HEK293T (cell line): ENCODE data around the gene DENND4C.

Experiments
- FOXK2 ChIP-seq: fragments of 450-650 bp; IDR thresholded peaks from 2 replicates; pipeline ENCODE4 v1.6.1; 2016; ENCODE audit warnings: mild to moderate bottlenecking
- SP1 ChIP-seq: fragments of 450-650 bp; IDR thresholded peaks from 2 replicates; pipeline ENCODE4 v1.6.1; 2017
- SUZ12 ChIP-seq: fragments of 450-650 bp; IDR thresholded peaks from 2 replicates; pipeline ENCODE4 v1.6.1; 2016; ENCODE audit warnings: mild to moderate bottlenecking
- ZNF384 ChIP-seq: fragments of 450-650 bp; IDR thresholded peaks from 2 replicates; pipeline ENCODE4 v1.6.1; 2016
- TF ChIP-seq, protein P1 (sequence below): fragments of 450-650 bp; IDR thresholded peaks from 2 replicates; pipeline ENCODE4 v1.6.1; 2016

DNA sequence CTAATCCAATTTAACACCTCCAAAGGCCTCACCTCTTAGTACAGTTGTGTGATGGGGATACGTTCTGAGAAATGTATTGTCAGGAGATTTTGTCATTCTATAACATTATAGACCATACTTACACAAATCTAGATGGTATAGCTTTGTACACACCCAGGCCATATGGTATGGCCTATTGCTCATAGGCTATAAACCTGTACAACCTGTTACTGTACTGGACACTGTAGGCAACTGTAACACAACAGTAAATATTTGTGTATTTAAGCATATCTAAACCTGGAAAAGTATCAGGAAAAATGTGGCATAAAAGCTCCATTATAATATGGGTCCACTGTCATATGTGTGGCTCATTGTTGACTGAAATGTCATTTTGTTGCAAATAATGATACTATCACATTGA is 190.4 kb downstream of the DENND4C start:
- TF ChIP-seq SP1, result no peak
- TF ChIP-seq, protein P1, sequence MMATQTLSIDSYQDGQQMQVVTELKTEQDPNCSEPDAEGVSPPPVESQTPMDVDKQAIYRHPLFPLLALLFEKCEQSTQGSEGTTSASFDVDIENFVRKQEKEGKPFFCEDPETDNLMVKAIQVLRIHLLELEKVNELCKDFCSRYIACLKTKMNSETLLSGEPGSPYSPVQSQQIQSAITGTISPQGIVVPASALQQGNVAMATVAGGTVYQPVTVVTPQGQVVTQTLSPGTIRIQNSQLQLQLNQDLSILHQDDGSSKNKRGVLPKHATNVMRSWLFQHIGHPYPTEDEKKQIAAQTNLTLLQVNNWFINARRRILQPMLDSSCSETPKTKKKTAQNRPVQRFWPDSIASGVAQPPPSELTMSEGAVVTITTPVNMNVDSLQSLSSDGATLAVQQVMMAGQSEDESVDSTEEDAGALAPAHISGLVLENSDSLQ, result no peak
- TF ChIP-seq ZNF384, result no peak
- TF ChIP-seq SUZ12, result no peak
- TF ChIP-seq FOXK2, result no peak
